GM12864 (cell line): ENCODE measurements around the gene CD82.

ENCODE experiments used
- DNase-seq: peaks from one replicate; pipeline ENCODE4 v3.0.0-alpha.2; 2011; ENCODE audit warnings: low read depth
- H3K4me3 ChIP-seq: 2 replicates; pipeline ENCODE4 v1.5.1; 2011; ENCODE audit warnings: mild to moderate bottlenecking, low read depth, low read length, control low read depth
- CTCF ChIP-seq: IDR thresholded peaks from 2 replicates; pipeline ENCODE4 v1.5.1; 2011; ENCODE audit warnings: low read depth, mild to moderate bottlenecking, moderate library complexity, low read length, control low read depth, inconsistent platforms; ENCODE audit errors: missing control alignments

CD82 gene

GRCh38 chr11:44614281-44614775, 48.9 kb downstream of the CD82 start:
- H3K4me3 ChIP-seq = no peak overlapping the region
- TF ChIP-seq CTCF = no peak
- no peak for DNase-seq

- DNase-seq = no peak
- TF ChIP-seq CTCF = no peak
- H3K4me3 ChIP-seq = no peak overlapping the region
Measured at GRCh38 chr11:44615041-44615755, 49.7 kb downstream of the CD82 start.

- TF ChIP-seq CTCF = no peak
- H3K4me3 ChIP-seq = no peak overlapping the region
- no peak for DNase-seq
Measured at GRCh38 chr11:44615913-44616791, 50.7 kb downstream of the CD82 start.

GRCh38 chr11:44617671-44618461, 52.4 kb downstream of the CD82 start:
- no peak for TF ChIP-seq CTCF
- no peak for DNase-seq

GRCh38 chr11:44618561-44619425, 53.3 kb downstream of the CD82 start:
- DNase-seq = no peak
- TF ChIP-seq CTCF = no peak
- no peak overlapping the region for H3K4me3 ChIP-seq

More at GRCh38 chr11:44617671-44618461, 52.4 kb downstream of the CD82 start:
- no peak overlapping the region for H3K4me3 ChIP-seq

- no peak for DNase-seq
- no peak overlapping the region for H3K4me3 ChIP-seq
- no peak for TF ChIP-seq CTCF
Measured at GRCh38 chr11:44620328-44620725, 54.9 kb downstream of the CD82 start.
